HUDEP-2 (cell line): Measurements from ENCODE around the gene ST6GALNAC2.
"Not testable (repeated sequence)": the region's sequence is repeated elsewhere in the genome, so short reads cannot be mapped to it uniquely, and the experiment has no call there.

Source experiments
- DNase-seq, 76 experiments: peaks; one replicate each; lab custom pipeline; 2025; ENCODE audit not compliant: unreplicated experiment in 76 of 76; lab: John Stamatoyannopoulos, UW

Gene ST6GALNAC2

GRCh38 chr17:76572201-76572910 is 13.3 kb downstream of the ST6GALNAC2 start:
- DNase-seq = no peak

- DNase-seq = no peak
These were observed 14.7 kb downstream of the ST6GALNAC2 start for GRCh38 chr17:76570877-76571471.

GRCh38 chr17:76570457-76570856 is 15.2 kb downstream of the ST6GALNAC2 start:
- no peak for DNase-seq

- no peak for DNase-seq
These were observed 15.9 kb downstream of the ST6GALNAC2 start for GRCh38 chr17:76569607-76570279.

- DNase-seq = no peak
These were observed 16.8 kb downstream of the ST6GALNAC2 start for GRCh38 chr17:76568811-76569221.

- DNase-seq = peak in 42 of 76 experiments; percentile 6 to 70 (median 32)
These were observed 17.8 kb downstream of the ST6GALNAC2 start for GRCh38 chr17:76567634-76568432.

- DNase-seq = no peak
These were observed 18.6 kb downstream of the ST6GALNAC2 start for GRCh38 chr17:76566988-76567431.

GRCh38 chr17:76566613-76566943 is 19.1 kb downstream of the ST6GALNAC2 start:
- DNase-seq = peak in 1 of 76 experiments; percentile 20

- peak in 1 of 76 experiments; percentile 31 for DNase-seq
These were observed 19.7 kb downstream of the ST6GALNAC2 start for GRCh38 chr17:76565728-76566612.

GRCh38 chr17:76564991-76565727 is 20.5 kb downstream of the ST6GALNAC2 start:
- not testable (repeated sequence) for DNase-seq

- not testable (repeated sequence) for DNase-seq
These were observed 22.3 kb downstream of the ST6GALNAC2 start for GRCh38 chr17:76563359-76563758.

- peak in 72 of 76 experiments; percentile 13 to 91 (median 70) for DNase-seq
These were observed 22.9 kb downstream of the ST6GALNAC2 start for GRCh38 chr17:76562734-76563148.

GRCh38 chr17:76561799-76562268 is 23.8 kb downstream of the ST6GALNAC2 start:
- no peak for DNase-seq

GRCh38 chr17:76561332-76561731 is 24.3 kb downstream of the ST6GALNAC2 start:
- no peak for DNase-seq

GRCh38 chr17:76560877-76561221 is 24.8 kb downstream of the ST6GALNAC2 start:
- no peak for DNase-seq

- DNase-seq = peak in 1 of 76 experiments; percentile 11
These were observed 25.4 kb downstream of the ST6GALNAC2 start for GRCh38 chr17:76560036-76560876.

- not testable (repeated sequence) for DNase-seq
These were observed 26.2 kb downstream of the ST6GALNAC2 start for GRCh38 chr17:76559460-76559859.
